ENCODE measurements around the gene PPM1J. TPM values are rescaled to one million over a fixed set of nuclear protein-coding genes. Genes with fewer than 3 reads are reported as not detected.

PPM1J gene
- total RNA-seq, 4 donors from 2014 or later = 2.2 to 4.8 (median 2.9) TPM

GRCh38 chr1:112711670-112712069 lies 3.5 kb downstream of the PPM1J start:
- intact Hi-C loops (cut with DNase I) = no loop called here

GRCh38 chr1:112711041-112711440 lies 4.1 kb downstream of the PPM1J start:
- WGBS, 2 donors = 50 to 85% methylated on average over 3 to 4 of the region's 7 CpGs
- H3K4me3 ChIP-seq = no peak overlapping the region
- no peaks in the 10 kb centered on the region for H3K27me3 ChIP-seq
- peaks cover 0 to 42% (median 24%) of the 10 kb centered on the region in 3 donors for H3K4me1 ChIP-seq
- H3K36me3 ChIP-seq = peaks cover 0 to 24% (median 0%) of the 10 kb centered on the region in 3 donors
- no peak overlapping the region for H3K27ac ChIP-seq
- no peak for TF ChIP-seq CTCF (IDR thresholded peaks at IDR 0.05)
- TF ChIP-seq POLR2A (IDR thresholded peaks at IDR 0.05) = no peak
- DNase-seq = no peak
- H3K9me3 ChIP-seq = no peaks in the 10 kb centered on the region
- intact Hi-C loops (cut with DNase I) = no loop called here

More at GRCh38 chr1:112711670-112712069, 3.5 kb downstream of the PPM1J start:
- Histone ChIP-seq H3K4me3 (no peak overlapping the region), H3K27ac (no peak overlapping the region), H3K36me3 (peaks cover 0 to 24% (median 0%) of the 10 kb centered on the region in 3 donors), H3K9me3 (no peaks in the 10 kb centered on the region), H3K27me3 (no peaks in the 10 kb centered on the region), H3K4me1 (peaks cover 0 to 42% (median 24%) of the 10 kb centered on the region in 3 donors)
- WGBS, 2 donors = 80 to 82% methylated on average over 9 to 11 of the region's 11 CpGs
- no peak for TF ChIP-seq POLR2A (IDR thresholded peaks at IDR 0.05)
- no peak for TF ChIP-seq CTCF (IDR thresholded peaks at IDR 0.05)
- no peak for DNase-seq

- TF ChIP-seq POLR2A (IDR thresholded peaks at IDR 0.05) = no peak
- no peak for TF ChIP-seq CTCF (IDR thresholded peaks at IDR 0.05)
- Histone ChIP-seq H3K4me3 (no peak overlapping the region), H3K9me3 (no peaks in the 10 kb centered on the region), H3K4me1 (peaks cover 4 to 42% (median 24%) of the 10 kb centered on the region in 3 donors), H3K36me3 (peaks cover 0 to 24% (median 0%) of the 10 kb centered on the region in 3 donors), H3K27me3 (no peaks in the 10 kb centered on the region), H3K27ac (no peak overlapping the region)
- WGBS, 2 donors = 80 to 92% methylated on average over 2 to 3 of the region's 3 CpGs
- no peak for DNase-seq
- intact Hi-C loops (cut with DNase I) = no loop called here
Observed at GRCh38 chr1:112710586-112710985, 4.5 kb downstream of the PPM1J start.

GRCh38 chr1:112710159-112710558 lies 5.0 kb downstream of the PPM1J start:
- no peak for DNase-seq
- TF ChIP-seq POLR2A (IDR thresholded peaks at IDR 0.05) = no peak
- TF ChIP-seq CTCF (IDR thresholded peaks at IDR 0.05) = no peak
- Histone ChIP-seq H3K27ac (no peak overlapping the region), H3K27me3 (no peaks in the 10 kb centered on the region), H3K9me3 (no peaks in the 10 kb centered on the region), H3K36me3 (peaks cover 0 to 24% (median 0%) of the 10 kb centered on the region in 3 donors), H3K4me1 (peaks cover 8 to 45% (median 28%) of the 10 kb centered on the region in 3 donors), H3K4me3 (no peak overlapping the region)
- intact Hi-C loops (cut with DNase I) = no loop called here
- 80 to 89% methylated on average over 5 to 7 of the region's 7 CpGs for WGBS, 2 donors

GRCh38 chr1:112708489-112708888 lies 6.6 kb downstream of the PPM1J start:
- no peak for DNase-seq
- H3K4me3 ChIP-seq = no peak overlapping the region
- 88 to 93% methylated on average over 3 of the region's 3 CpGs for WGBS, 2 donors
- H3K36me3 ChIP-seq = peaks cover 0 to 26% (median 0%) of the 10 kb centered on the region in 3 donors
- H3K9me3 ChIP-seq = no peaks in the 10 kb centered on the region
- H3K27me3 ChIP-seq = no peaks in the 10 kb centered on the region
- H3K27ac ChIP-seq = no peak overlapping the region
- H3K4me1 ChIP-seq = peaks cover 21 to 45% (median 30%) of the 10 kb centered on the region in 3 donors
- TF ChIP-seq POLR2A (IDR thresholded peaks at IDR 0.05) (no peak), CTCF (IDR thresholded peaks at IDR 0.05) (no peak)
- intact Hi-C loops (cut with DNase I) = loop anchor here (5.0 to 10.0 kb wide), 2 partner anchors 204 to 316 kb away; partner anchors contain the start of gene WNT2B

Data from esophagus squamous epithelium (tissue), 5 donors.